Vagina (tissue), 2 donors: ENCODE measurements around the gene SYCP2.

ENCODE experiments used
- CTCF ChIP-seq, 3 experiments: fragments of 450-650 bp in 2 of 3; fragments of 200-600 bp in 1 of 3; sonication (generic) in 1 of 3; IDR thresholded peaks; one replicate each; pipeline ENCODE4 v1.5.1; 2017 to 2019; ENCODE audit warnings: antibody characterized with exemption in 3 of 3, mild to moderate bottlenecking in 2 of 3, moderate library complexity in 2 of 3
- POLR2A ChIP-seq, 2 donors: fragments of 450-650 bp; IDR thresholded peaks; one replicate each; pipeline ENCODE4 v1.6.1; 2017; ENCODE audit warnings: antibody characterized with exemption in 2 of 2, mild to moderate bottlenecking in 2 of 2, moderate library complexity in 2 of 2
- POLR2AphosphoS5 ChIP-seq, 2 donors: sonication (generic); formaldehyde crosslinking; IDR thresholded peaks; one replicate each; pipeline ENCODE4 v1.9.0; 2017; ENCODE audit warnings: antibody characterized with exemption in 2 of 2, mild to moderate bottlenecking in 2 of 2, low read depth in 1 of 2; ENCODE audit not compliant: insufficient read depth in 1 of 2

GRCh38 chr20:59939879-59940128 lies 6.4 kb upstream of the SYCP2 start:
- TF ChIP-seq POLR2A (IDR thresholded peaks at IDR 0.05) (no peak), CTCF (IDR thresholded peaks at IDR 0.05) (no peak), POLR2AphosphoS5 (IDR thresholded peaks at IDR 0.05; ENCODE audit: insufficient read depth in 1 of 2, low read depth in 1 of 2) (no peak)
